ENCODE results near the gene OR7E24. TPM values are rescaled to one million over a fixed set of nuclear protein-coding genes. Genes with fewer than 3 reads are reported as not detected.

Gene OR7E24
- total RNA-seq: not detected

DNA sequence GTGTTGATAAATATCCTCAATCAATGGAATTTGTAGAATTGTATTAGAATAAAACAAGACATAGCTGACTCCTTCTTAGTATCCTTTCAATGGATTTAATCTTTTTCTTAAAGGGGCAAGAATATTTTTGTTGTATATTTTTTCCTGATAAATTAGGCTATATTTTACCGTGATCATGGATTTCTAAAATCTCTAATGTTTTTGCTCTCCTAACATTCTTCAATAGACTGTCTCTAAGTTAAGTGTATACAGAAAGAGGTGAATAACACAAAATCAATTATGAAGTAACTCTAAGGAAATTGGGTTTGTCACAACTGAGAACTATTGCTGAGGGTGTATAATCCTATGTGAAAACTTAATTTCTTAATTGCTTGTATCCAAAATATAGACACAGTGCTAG lies at the start of gene OR7E24:
TSS of gene OR7E24 (plus strand) at position 301 of the 400 bp plus-strand sequence. CDS start 114 bp downstream, outside the sequence.

GRCh38 chr19:9219489-9219888 lies 31.2 kb upstream of the OR7E24 start, which contains the start of gene OR7D4:
Gene OR7D4, minus strand, starts transcription at chr19:9219589. Its CDS starts 4,752 bp downstream, at chr19:9214837.

Other genes starting within 250 kb of the OR7E24 start
- not detected for gene MUC16, start 240.5 kb upstream of the OR7E24 start, total RNA-seq
- not detected for gene OR1M1, start 163.9 kb upstream of the OR7E24 start, total RNA-seq
- not detected for gene OR7G2, start 143.5 kb upstream of the OR7E24 start, total RNA-seq
- gene OR7G1, start 135.2 kb upstream of the OR7E24 start, total RNA-seq: not detected
- gene OR7G3, start 124.0 kb upstream of the OR7E24 start, total RNA-seq: not detected
- gene ZNF317, start 110.5 kb upstream of the OR7E24 start, total RNA-seq: 31.0 TPM
- gene OR7D2, start 72.0 kb upstream of the OR7E24 start, total RNA-seq: not detected
- gene OR7D4, start 31.3 kb upstream of the OR7E24 start, total RNA-seq: not detected
- 26.3 TPM for gene ZNF699, start 58.9 kb downstream of the OR7E24 start, total RNA-seq
- 48.8 TPM for gene ZNF559, start 73.2 kb downstream of the OR7E24 start, total RNA-seq
- 14.7 TPM for gene ZNF177, start 112.1 kb downstream of the OR7E24 start, total RNA-seq
- 37.6 TPM for gene ZNF266, start 184.6 kb downstream of the OR7E24 start, total RNA-seq
- gene ZNF560, start 247.7 kb downstream of the OR7E24 start, total RNA-seq: 0.63 TPM

All from parietal lobe (tissue), 1 donor.